Measurements from ENCODE around the gene TRIM6.

The TRIM6 gene

GRCh38 chr11:5596607-5597201 is at the start of gene TRIM6:
TSS of gene TRIM6 (plus strand) at chr11:5596637. CDS start at chr11:5596898, 261 bp downstream.
- Histone ChIP-seq H3K27me3 (no peaks in the 10 kb centered on the region), H3K36me3 (no peaks in the 10 kb centered on the region), H3K4me3 (peak within 1 kb of the TSS; percentile 58 to 62), H3K9me3 (no peaks in the 10 kb centered on the region), H3K4me1 (peaks cover 0 to 26% (median 13%) of the 10 kb centered on the region in 4 donors), H3K27ac (peak within 1 kb of the TSS; percentile 76 to 81)
- TF ChIP-seq CTCF (IDR thresholded peaks at IDR 0.05): no peak
- peak; percentile 46 to 80 for DNase-seq
- intact Hi-C loops (cut with DNase I; ENCODE audit: low total_unique reads): no loop called here

GRCh38 chr11:5547982-5548381 is 48.5 kb upstream of the TRIM6 start:
- H3K27me3 ChIP-seq: no peaks in the 10 kb centered on the region
- no peak for DNase-seq
- H3K36me3 ChIP-seq: no peaks in the 10 kb centered on the region
- no peaks in the 10 kb centered on the region for H3K4me1 ChIP-seq
- H3K9me3 ChIP-seq: no peaks in the 10 kb centered on the region
- intact Hi-C loops (cut with DNase I; ENCODE audit: low total_unique reads): no loop called here
- no peak overlapping the region for H3K27ac ChIP-seq
- H3K4me3 ChIP-seq: no peak overlapping the region
- TF ChIP-seq CTCF (IDR thresholded peaks at IDR 0.05): no peak

- Histone ChIP-seq H3K4me1 (no peaks in the 10 kb centered on the region), H3K9me3 (no peaks in the 10 kb centered on the region), H3K4me3 (no peak within 1 kb of the TSS), H3K36me3 (no peaks in the 10 kb centered on the region), H3K27ac (no peak within 1 kb of the TSS), H3K27me3 (no peaks in the 10 kb centered on the region)
- intact Hi-C loops (cut with DNase I; ENCODE audit: low total_unique reads): no loop called here
- no peak for TF ChIP-seq CTCF (IDR thresholded peaks at IDR 0.05)
- DNase-seq: no peak
Measured at GRCh38 chr11:5548440-5548839, 48.0 kb upstream of the TRIM6 start, which contains the start of gene OR52H1. TSS of gene OR52H1 (minus strand) at chr11:5548540. CDS start at chr11:5545505, 3,035 bp downstream.

- Histone ChIP-seq H3K27me3 (no peaks in the 10 kb centered on the region), H3K4me3 (no peak overlapping the region), H3K4me1 (no peaks in the 10 kb centered on the region), H3K36me3 (no peaks in the 10 kb centered on the region), H3K9me3 (no peaks in the 10 kb centered on the region), H3K27ac (no peak overlapping the region)
- DNase-seq: no peak
- no peak for TF ChIP-seq CTCF (IDR thresholded peaks at IDR 0.05)
- intact Hi-C loops (cut with DNase I; ENCODE audit: low total_unique reads): no loop called here
Measured at GRCh38 chr11:5550440-5551095, 45.9 kb upstream of the TRIM6 start.

GRCh38 chr11:5553343-5553742 is 43.1 kb upstream of the TRIM6 start:
- DNase-seq: no peak
- H3K27me3 ChIP-seq: no peaks in the 10 kb centered on the region
- H3K4me3 ChIP-seq: no peak overlapping the region
- H3K36me3 ChIP-seq: no peaks in the 10 kb centered on the region
- TF ChIP-seq CTCF (IDR thresholded peaks at IDR 0.05): no peak
- intact Hi-C loops (cut with DNase I; ENCODE audit: low total_unique reads): no loop called here
- no peaks in the 10 kb centered on the region for H3K9me3 ChIP-seq
- H3K4me1 ChIP-seq: no peaks in the 10 kb centered on the region
- no peak overlapping the region for H3K27ac ChIP-seq

Measured in tibial artery (tissue), 4 donors.